ENCODE results near the gene RPL3. TPM values are rescaled to one million over a fixed set of nuclear protein-coding genes. Genes with fewer than 3 reads are reported as not detected.
"Not testable (repeated sequence)": the region's sequence is repeated elsewhere in the genome, so short reads cannot be mapped to it uniquely, and the experiment has no call there.

The RPL3 gene
- polyA plus RNA-seq, 1 donor: 3,924 TPM

DNA sequence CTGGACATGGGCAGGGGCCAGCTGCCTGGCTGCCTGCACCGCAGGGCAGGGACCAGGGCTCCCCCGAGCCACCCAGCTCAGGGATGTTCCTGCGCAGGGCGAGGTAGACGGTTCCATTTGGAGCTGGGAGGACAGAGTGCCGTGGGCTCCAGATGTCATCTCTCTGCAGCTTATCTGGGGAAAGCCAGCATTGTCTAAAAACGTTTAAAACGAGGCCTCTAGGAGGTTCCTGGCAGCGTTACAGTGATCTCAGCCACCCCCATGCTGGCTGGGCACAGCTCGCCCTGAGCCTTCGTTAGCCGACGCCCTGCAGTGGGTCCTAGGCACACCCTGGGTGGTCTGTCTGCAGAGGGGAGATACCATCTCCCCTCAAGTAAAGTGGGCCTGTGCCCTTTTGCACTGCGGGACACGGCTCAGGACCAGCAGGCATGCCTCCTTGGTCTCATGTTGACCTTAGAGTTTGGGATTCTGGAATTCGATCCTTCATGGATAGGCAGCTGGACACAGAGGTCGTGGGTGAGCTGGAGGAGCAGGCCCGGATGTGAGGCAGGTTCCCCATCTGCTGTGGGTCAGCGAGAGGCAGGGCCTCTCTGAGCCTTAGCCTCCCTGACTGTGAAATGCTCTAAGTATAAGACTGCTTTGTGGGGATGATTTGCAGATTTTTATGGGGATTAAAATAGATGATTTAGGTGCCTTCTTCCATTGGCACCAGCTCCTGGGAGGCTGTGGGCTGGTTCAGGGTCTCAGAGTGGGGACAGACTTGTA is 44.5 kb upstream of the RPL3 start:
- DNase-seq: no peak
- Histone ChIP-seq H3K36me3 (ENCODE audit: control insufficient read depth, insufficient read depth, low read length) (no peaks in the 10 kb centered on the region), H3K4me1 (ENCODE audit: control insufficient read depth, insufficient read depth, low read length) (no peaks in the 10 kb centered on the region), H3K27me3 (ENCODE audit: control insufficient read depth, insufficient read depth, low read length) (no peaks in the 10 kb centered on the region), H3K4me3 (ENCODE audit: low read length) (no peak overlapping the region), H3K9me3 (ENCODE audit: control insufficient read depth, low read depth, low read length) (no peaks in the 10 kb centered on the region), H3K27ac (ENCODE audit: low read length) (no peak overlapping the region)
- no CpG with 5 or more reads among the region's 19 CpGs for WGBS (ENCODE audit: insufficient coverage, low lambda C conversion rate)

DNA sequence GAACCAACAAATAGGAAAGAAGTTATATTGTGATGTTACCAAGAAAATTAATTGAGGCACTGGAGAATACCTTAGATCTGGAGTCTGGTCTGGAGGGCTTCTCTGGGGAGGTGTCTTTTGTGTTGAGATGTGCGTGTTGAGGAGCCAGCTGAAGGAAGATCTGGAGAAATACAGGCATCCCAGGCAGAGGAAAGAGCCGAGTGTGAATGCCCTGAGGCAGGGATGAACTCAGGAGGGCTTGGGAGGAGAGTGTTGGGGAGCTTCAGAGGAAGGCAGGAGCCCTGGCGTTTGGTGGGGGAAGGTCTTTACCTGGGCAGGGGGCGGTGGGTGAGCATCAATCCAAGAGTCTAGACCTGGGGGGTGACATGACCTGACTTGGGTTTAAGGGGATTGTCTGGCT is 43.5 kb upstream of the RPL3 start:
- no CpG with 5 or more reads among the region's 4 CpGs for WGBS (ENCODE audit: insufficient coverage, low lambda C conversion rate)
- Histone ChIP-seq H3K27me3 (ENCODE audit: control insufficient read depth, insufficient read depth, low read length) (no peaks in the 10 kb centered on the region), H3K9me3 (ENCODE audit: control insufficient read depth, low read depth, low read length) (no peaks in the 10 kb centered on the region), H3K27ac (ENCODE audit: low read length) (no peak overlapping the region), H3K4me3 (ENCODE audit: low read length) (no peak overlapping the region), H3K4me1 (ENCODE audit: control insufficient read depth, insufficient read depth, low read length) (no peaks in the 10 kb centered on the region), H3K36me3 (ENCODE audit: control insufficient read depth, insufficient read depth, low read length) (no peaks in the 10 kb centered on the region)
- DNase-seq: no peak

DNA sequence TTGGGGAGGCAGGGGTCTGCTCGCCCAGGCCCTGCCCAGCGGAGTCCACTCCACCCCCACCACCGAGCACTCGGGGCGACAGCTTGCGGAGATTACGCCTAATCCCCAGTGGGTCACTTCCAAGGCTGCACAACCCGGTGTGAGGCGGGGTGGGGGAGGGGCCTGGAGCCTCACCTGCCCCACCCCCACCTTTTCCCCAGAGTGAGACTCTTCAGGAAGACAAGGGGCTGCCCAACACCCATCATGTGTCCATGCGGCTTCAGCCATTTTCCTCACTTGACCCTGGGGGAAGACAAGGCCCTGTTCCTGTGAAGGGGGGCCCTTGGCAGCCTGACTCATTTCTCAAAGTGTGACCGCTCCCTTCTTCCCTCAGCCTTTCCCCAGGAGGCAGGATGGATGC is 42.8 kb upstream of the RPL3 start:
- Histone ChIP-seq H3K36me3 (ENCODE audit: control insufficient read depth, insufficient read depth, low read length) (no peaks in the 10 kb centered on the region), H3K27me3 (ENCODE audit: control insufficient read depth, insufficient read depth, low read length) (no peaks in the 10 kb centered on the region), H3K9me3 (ENCODE audit: control insufficient read depth, low read depth, low read length) (no peaks in the 10 kb centered on the region), H3K4me3 (ENCODE audit: low read length) (no peak overlapping the region), H3K4me1 (ENCODE audit: control insufficient read depth, insufficient read depth, low read length) (no peaks in the 10 kb centered on the region), H3K27ac (ENCODE audit: low read length) (no peak overlapping the region)
- DNase-seq: no peak
- WGBS (ENCODE audit: insufficient coverage, low lambda C conversion rate): no CpG with 5 or more reads among the region's 11 CpGs

DNA sequence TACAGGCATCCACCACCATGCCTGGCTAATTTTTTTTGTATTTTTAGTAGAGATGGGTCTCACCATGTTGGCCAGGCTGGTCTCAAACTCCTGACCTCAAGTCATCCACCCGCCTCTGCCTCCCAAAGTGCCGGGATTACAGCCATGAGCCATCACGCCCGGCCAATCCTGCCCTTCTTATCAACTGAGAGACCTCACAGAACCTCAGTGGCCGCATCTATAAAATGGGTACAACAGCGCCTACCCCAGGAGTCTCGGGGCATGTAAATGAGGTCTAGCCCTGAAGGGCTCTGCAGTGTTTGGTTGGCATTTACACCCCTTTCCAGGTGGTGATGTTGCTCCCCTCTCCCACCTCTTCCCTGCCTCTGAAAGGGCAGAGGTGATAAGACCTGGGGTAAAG is 42.1 kb upstream of the RPL3 start:
- no peaks in the 10 kb centered on the region for H3K9me3 ChIP-seq (ENCODE audit: control insufficient read depth, low read depth, low read length)
- H3K36me3 ChIP-seq (ENCODE audit: control insufficient read depth, insufficient read depth, low read length): no peaks in the 10 kb centered on the region
- WGBS (ENCODE audit: insufficient coverage, low lambda C conversion rate): no CpG with 5 or more reads among the region's 7 CpGs
- no peak overlapping the region for H3K4me3 ChIP-seq (ENCODE audit: low read length)
- no peaks in the 10 kb centered on the region for H3K4me1 ChIP-seq (ENCODE audit: control insufficient read depth, insufficient read depth, low read length)
- H3K27ac ChIP-seq (ENCODE audit: low read length): no peak overlapping the region
- H3K27me3 ChIP-seq (ENCODE audit: control insufficient read depth, insufficient read depth, low read length): no peaks in the 10 kb centered on the region
- no peak for DNase-seq

DNA sequence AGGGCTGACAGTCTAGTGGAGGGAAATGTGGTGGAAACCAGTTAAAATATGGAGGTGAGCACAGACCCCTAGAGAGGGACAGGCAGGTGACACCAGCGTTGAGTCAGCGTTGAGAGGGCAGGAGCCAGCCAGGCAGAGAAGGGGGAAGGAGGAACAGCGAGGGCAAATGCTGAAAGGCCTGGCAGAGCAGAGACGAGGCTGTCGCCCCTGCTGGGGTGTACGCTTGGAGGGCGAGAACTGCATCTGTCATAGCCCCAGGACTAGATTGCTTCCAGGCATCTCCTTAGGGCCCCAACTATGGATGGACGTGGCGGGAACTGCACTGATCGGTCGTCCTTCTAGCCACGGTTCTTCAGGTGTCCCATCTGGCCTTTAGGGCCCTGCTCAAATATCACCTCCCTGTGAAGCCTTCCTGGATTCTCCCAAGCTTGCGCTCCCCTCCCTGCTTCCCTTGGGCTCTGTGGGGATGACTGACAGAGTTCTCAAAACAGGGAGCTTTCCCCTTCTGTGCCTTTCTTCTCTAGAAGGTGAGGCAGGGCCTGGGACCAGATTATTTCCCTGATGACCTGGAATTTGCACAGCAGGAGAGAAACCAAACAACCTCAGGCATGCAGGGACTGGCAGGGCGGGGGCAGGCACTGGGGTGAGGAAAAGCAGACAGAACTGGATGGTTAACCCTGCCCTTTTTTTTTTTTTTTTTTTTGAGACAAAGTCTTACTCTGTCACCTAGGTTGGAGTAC is 41.4 kb upstream of the RPL3 start:
- no CpG with 5 or more reads among the region's 14 CpGs for WGBS (ENCODE audit: insufficient coverage, low lambda C conversion rate)
- Histone ChIP-seq H3K4me3 (ENCODE audit: low read length) (no peak overlapping the region), H3K4me1 (ENCODE audit: control insufficient read depth, insufficient read depth, low read length) (no peaks in the 10 kb centered on the region), H3K27ac (ENCODE audit: low read length) (no peak overlapping the region), H3K36me3 (ENCODE audit: control insufficient read depth, insufficient read depth, low read length) (no peaks in the 10 kb centered on the region), H3K27me3 (ENCODE audit: control insufficient read depth, insufficient read depth, low read length) (no peaks in the 10 kb centered on the region), H3K9me3 (ENCODE audit: control insufficient read depth, low read depth, low read length) (no peaks in the 10 kb centered on the region)
- DNase-seq: no peak

DNA sequence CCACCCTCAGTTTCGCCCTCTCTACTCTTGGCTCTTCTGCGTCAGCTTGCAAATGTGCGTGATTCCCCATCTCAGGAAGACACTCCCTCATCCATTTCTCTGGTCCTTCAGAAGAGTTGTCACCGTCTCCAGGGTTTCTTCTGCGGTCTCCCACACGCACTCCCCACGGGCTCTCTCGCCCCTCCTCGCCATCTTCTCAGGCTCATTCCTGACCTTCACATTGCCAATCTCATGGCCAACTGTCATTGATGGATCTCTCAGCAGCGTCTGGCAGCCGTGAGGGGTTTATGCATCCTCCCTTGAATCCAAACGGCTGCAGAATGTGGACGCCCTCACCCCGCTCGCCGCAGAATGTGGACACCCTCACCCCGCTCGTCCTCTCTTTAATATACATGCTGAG is 40.8 kb upstream of the RPL3 start:
- Histone ChIP-seq H3K27me3 (ENCODE audit: control insufficient read depth, insufficient read depth, low read length) (no peaks in the 10 kb centered on the region), H3K4me1 (ENCODE audit: control insufficient read depth, insufficient read depth, low read length) (no peaks in the 10 kb centered on the region), H3K27ac (ENCODE audit: low read length) (no peak overlapping the region), H3K9me3 (ENCODE audit: control insufficient read depth, low read depth, low read length) (no peaks in the 10 kb centered on the region), H3K4me3 (ENCODE audit: low read length) (no peak overlapping the region), H3K36me3 (ENCODE audit: control insufficient read depth, insufficient read depth, low read length) (no peaks in the 10 kb centered on the region)
- WGBS (ENCODE audit: insufficient coverage, low lambda C conversion rate): 78% methylated on average over 6 of the region's 18 CpGs
- no peak for DNase-seq

- WGBS (ENCODE audit: insufficient coverage, low lambda C conversion rate): 100% methylated on average over 1 of the region's 9 CpGs
- DNase-seq: no peak
- Histone ChIP-seq H3K36me3 (ENCODE audit: control insufficient read depth, insufficient read depth, low read length) (no peaks in the 10 kb centered on the region), H3K4me3 (ENCODE audit: low read length) (no peak overlapping the region), H3K9me3 (ENCODE audit: control insufficient read depth, low read depth, low read length) (no peaks in the 10 kb centered on the region), H3K4me1 (ENCODE audit: control insufficient read depth, insufficient read depth, low read length) (no peaks in the 10 kb centered on the region), H3K27ac (ENCODE audit: low read length) (no peak overlapping the region), H3K27me3 (ENCODE audit: control insufficient read depth, insufficient read depth, low read length) (no peaks in the 10 kb centered on the region)
Observed at GRCh38 chr22:39359659-39360195, 40.3 kb upstream of the RPL3 start.

GRCh38 chr22:39358197-39358596 is 38.8 kb upstream of the RPL3 start:
- H3K4me1 ChIP-seq (ENCODE audit: control insufficient read depth, insufficient read depth, low read length); H3K27ac ChIP-seq (ENCODE audit: low read length); H3K4me3 ChIP-seq (ENCODE audit: low read length); H3K9me3 ChIP-seq (ENCODE audit: control insufficient read depth, low read depth, low read length); DNase-seq; H3K36me3 ChIP-seq (ENCODE audit: control insufficient read depth, insufficient read depth, low read length); H3K27me3 ChIP-seq (ENCODE audit: control insufficient read depth, insufficient read depth, low read length): not testable (repeated sequence)
- no CpG with 5 or more reads among the region's 17 CpGs for WGBS (ENCODE audit: insufficient coverage, low lambda C conversion rate)

GRCh38 chr22:39357110-39358108 is 38.0 kb upstream of the RPL3 start:
- not testable (repeated sequence) for H3K27ac ChIP-seq (ENCODE audit: low read length); DNase-seq; H3K9me3 ChIP-seq (ENCODE audit: control insufficient read depth, low read depth, low read length); H3K4me1 ChIP-seq (ENCODE audit: control insufficient read depth, insufficient read depth, low read length); H3K4me3 ChIP-seq (ENCODE audit: low read length); H3K27me3 ChIP-seq (ENCODE audit: control insufficient read depth, insufficient read depth, low read length); H3K36me3 ChIP-seq (ENCODE audit: control insufficient read depth, insufficient read depth, low read length)
- WGBS (ENCODE audit: insufficient coverage, low lambda C conversion rate): no CpG with 5 or more reads among the region's 53 CpGs

- no CpG with 5 or more reads among the region's 5 CpGs for WGBS (ENCODE audit: insufficient coverage, low lambda C conversion rate)
- H3K4me1 ChIP-seq (ENCODE audit: control insufficient read depth, insufficient read depth, low read length): no peaks in the 10 kb centered on the region
- DNase-seq: no peak
Observed at GRCh38 chr22:39356464-39356863, 37.0 kb upstream of the RPL3 start.

More at GRCh38 chr22:39356464-39356863, 37.0 kb upstream of the RPL3 start:
- H3K27me3 ChIP-seq (ENCODE audit: control insufficient read depth, insufficient read depth, low read length): no peaks in the 10 kb centered on the region
- H3K4me3 ChIP-seq (ENCODE audit: low read length): no peak overlapping the region
- H3K36me3 ChIP-seq (ENCODE audit: control insufficient read depth, insufficient read depth, low read length): no peaks in the 10 kb centered on the region
- H3K9me3 ChIP-seq (ENCODE audit: control insufficient read depth, low read depth, low read length): no peaks in the 10 kb centered on the region
- no peak overlapping the region for H3K27ac ChIP-seq (ENCODE audit: low read length)

Data from large intestine (tissue), 3 donors.